HG03196 (cell line): ENCODE results near the gene CTSF.
"Not testable (repeated sequence)": the region's sequence is repeated elsewhere in the genome, so short reads cannot be mapped to it uniquely, and the experiment has no call there.

ENCODE experiments used
- ATAC-seq: cut with Tn5 transposase; IDR thresholded peaks from one replicate; pipeline ENCODE4 v1.9.1; 2021; ENCODE audit not compliant: unreplicated experiment

Gene CTSF

GRCh38 chr11:66568124-66568916 is at the start of gene CTSF:
TSS of gene CTSF (minus strand) at chr11:66568606. CDS start at chr11:66568486, 120 bp downstream.
- no peak for ATAC-seq

GRCh38 chr11:66617155-66617834 is 48.9 kb upstream of the CTSF start:
- ATAC-seq, result no peak

- ATAC-seq, result peak; percentile 79
Measured at GRCh38 chr11:66616379-66617154, 48.2 kb upstream of the CTSF start, which contains the start of gene RBM14. TSS of gene RBM14 (plus strand) at chr11:66616630. CDS start at chr11:66616721, 91 bp downstream.

GRCh38 chr11:66614073-66614472 is 45.7 kb upstream of the CTSF start:
- ATAC-seq, result no peak

DNA sequence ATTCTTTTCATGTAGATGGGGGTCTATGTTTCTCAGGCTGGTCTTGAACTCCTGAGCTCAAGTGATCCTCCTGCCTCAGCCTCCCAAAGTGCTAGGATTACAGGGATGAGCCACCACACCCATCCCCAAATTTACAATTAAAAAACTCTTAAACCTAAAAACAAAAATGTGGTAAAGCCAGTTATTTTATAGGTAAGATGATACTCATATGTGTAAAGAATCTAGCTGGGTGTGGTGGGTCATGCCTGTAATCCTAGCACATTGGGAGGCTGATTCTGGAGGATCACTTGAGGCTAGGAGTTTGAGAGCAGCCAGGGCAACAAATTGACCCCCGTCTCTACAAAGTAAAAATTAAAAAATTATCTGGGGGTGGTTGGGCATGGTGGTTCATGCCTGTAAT is 44.1 kb upstream of the CTSF start:
- ATAC-seq, result no peak

- no peak for ATAC-seq
Measured at GRCh38 chr11:66609721-66610617, 41.6 kb upstream of the CTSF start.

- no peak for ATAC-seq
Measured at GRCh38 chr11:66607126-66607834, 38.9 kb upstream of the CTSF start.

GRCh38 chr11:66606608-66607007 is 38.2 kb upstream of the CTSF start:
- ATAC-seq, result not testable (repeated sequence)

- no peak for ATAC-seq
Measured at GRCh38 chr11:66604155-66604554, 35.7 kb upstream of the CTSF start.

DNA sequence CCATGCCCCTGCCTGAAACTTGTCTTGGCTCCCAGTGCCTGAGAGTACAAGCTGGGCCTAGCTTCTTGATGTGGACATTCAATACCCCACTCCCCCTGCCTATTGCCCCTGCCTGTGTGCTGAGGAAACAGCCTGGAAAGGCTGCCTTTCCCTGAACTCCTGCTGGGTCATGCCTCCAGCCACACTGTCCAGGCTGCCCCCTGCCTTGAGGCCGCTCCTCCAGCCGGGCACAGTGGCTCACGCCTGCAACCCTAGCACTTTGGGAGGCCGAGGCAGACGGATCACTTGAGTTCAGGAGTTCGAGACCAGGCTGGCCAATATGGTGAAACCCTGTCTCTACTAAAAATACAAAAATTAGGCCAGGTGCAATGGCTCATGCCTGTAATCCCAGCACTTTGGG is 34.7 kb upstream of the CTSF start:
- no peak for ATAC-seq

DNA sequence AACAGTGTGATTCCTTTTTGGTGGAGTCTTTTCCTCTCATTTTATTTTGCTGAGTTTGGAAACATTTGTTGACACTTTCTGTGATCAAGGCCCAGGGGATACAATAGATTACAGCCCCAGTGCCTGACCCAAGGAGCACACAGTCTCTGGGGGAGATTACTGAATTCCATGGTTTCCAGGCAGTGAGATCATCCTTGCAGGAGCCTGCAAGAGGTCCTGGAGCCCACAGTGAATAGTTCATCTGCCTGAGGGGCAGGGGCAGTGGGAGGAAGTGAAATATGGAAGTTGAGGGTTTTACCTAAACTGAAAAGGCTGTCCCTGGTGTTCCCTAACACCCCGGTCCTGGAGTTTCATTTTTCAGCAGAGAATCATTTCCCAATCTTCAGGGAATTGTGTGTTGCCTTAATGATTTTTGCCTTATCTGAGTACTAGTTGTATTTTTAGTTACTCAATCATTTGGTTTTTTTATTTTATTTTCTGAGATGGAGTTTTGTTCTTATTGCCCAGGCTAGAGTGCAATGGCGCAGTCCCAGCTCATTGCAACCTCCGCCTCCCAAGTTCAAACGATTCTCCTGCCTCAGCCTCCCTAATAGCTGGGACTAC is 32.3 kb upstream of the CTSF start:
- no peak for ATAC-seq

- no peak for ATAC-seq
Measured at GRCh38 chr11:66600219-66600618, 31.8 kb upstream of the CTSF start.

GRCh38 chr11:66598993-66599392 is 30.6 kb upstream of the CTSF start:
- no peak for ATAC-seq

- no peak for ATAC-seq
Measured at GRCh38 chr11:66595245-66595904, 27.0 kb upstream of the CTSF start.

DNA sequence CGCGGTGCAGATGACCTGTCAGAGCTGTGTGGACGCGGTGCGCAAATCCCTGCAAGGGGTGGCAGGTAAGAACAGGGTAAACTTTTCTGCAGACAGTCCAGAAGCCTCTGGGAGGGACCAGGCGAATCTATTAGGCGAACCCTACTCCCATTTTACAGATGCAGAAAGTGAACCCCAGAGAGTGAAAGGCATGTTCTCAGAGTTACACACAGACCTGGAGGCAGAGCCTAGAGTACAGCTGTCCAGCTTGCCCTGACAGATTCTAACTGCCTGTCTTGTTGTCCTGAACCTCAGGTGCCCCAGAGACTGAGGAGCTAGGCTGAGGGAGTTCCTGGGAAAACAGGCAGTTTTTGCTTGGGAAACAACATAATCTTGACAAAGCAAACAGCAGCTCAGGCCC is 25.2 kb upstream of the CTSF start:
- no peak for ATAC-seq

- ATAC-seq, result no peak
Measured at GRCh38 chr11:66593303-66593635, 24.9 kb upstream of the CTSF start.

GRCh38 chr11:66592457-66593302 is 24.3 kb upstream of the CTSF start, which contains the start of the genes CCDC87 and CCS:
TSS of gene CCDC87 (minus strand) at chr11:66593063. CDS start at chr11:66593015, 48 bp downstream.
TSS of gene CCS (plus strand) at chr11:66593185. CDS start at chr11:66593262, 77 bp downstream.
- peak; percentile 83 for ATAC-seq

DNA sequence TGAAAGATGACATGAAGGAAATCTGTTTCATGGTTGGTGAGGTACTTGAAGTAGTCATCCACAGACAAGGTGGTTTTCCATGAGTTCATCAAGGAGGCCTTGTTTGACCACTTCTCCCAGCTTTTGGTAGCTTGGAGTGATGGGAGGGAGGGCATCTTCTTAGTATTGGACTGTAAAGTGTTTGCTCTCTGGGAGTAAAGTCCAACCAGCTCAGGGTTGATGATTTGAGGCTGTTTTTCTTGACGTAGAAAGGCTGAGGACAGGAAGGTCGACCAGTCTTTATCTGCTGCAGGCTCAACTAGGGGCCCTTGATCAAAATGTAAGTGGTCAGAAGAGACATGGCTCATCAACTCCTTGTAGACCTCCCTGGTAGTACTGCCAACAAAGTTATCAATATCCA is 22.8 kb upstream of the CTSF start:
- no peak for ATAC-seq
